Heart left ventricle (tissue), 13 donors: Measurements from ENCODE around the gene ARHGEF3.

ENCODE experiments used
- POLR2A ChIP-seq, 2 donors: fragments of 450-650 bp; IDR thresholded peaks; one replicate each; pipeline ENCODE4 v1.6.1; 2017; ENCODE audit warnings: antibody characterized with exemption in 2 of 2, mild to moderate bottlenecking in 2 of 2, moderate library complexity in 2 of 2
- TF ChIP-seq, protein P1 (sequence below), 12 donors: fragments of 200-600 bp; sonication (generic) in 4 of 12; IDR thresholded peaks; one replicate each; pipeline versions ENCODE4 v1.5.0 to v1.8.0; 2018 to 2022; ENCODE audit warnings: antibody characterized with exemption in 12 of 12, mild to moderate bottlenecking in 5 of 12
- donor health status: ischemic (EF 13 %, LVEDD 7.1; RV severe dilation, severe dysfunction).
- donor health status: DM: no; HTN: yes; CAD: no.
- donor health status: DM: no; HTN: no; CAD: no.
- donor health status: ischemic (EF 25% LVEDD 6.9; RV normal size, moderate dysfunction).
- donor health status: ischemic (EF 25% LVEDD 5.7; RV mildly dilated, moderate dysfunction).
- donor health status: ischemic (EF 35%, LVEDD 5.7; RV mildly dilated, moderate dysfunction).
- donor health status: nonischemic (EF 11% LVEDD 7.7; RV severe dilation, severe dysfunction).
- donor health status: DM: yes; HTN: yes; CAD: no.
- donor health status: PGD.
- donor health status: ischemic (EF 29% LVEDD 5.4; RV normal size, mild dysfunction).
- donor health status: nonischemic (EF 23%, LVEDD 6.1; RV moderate dilation, normal function).

DNA sequence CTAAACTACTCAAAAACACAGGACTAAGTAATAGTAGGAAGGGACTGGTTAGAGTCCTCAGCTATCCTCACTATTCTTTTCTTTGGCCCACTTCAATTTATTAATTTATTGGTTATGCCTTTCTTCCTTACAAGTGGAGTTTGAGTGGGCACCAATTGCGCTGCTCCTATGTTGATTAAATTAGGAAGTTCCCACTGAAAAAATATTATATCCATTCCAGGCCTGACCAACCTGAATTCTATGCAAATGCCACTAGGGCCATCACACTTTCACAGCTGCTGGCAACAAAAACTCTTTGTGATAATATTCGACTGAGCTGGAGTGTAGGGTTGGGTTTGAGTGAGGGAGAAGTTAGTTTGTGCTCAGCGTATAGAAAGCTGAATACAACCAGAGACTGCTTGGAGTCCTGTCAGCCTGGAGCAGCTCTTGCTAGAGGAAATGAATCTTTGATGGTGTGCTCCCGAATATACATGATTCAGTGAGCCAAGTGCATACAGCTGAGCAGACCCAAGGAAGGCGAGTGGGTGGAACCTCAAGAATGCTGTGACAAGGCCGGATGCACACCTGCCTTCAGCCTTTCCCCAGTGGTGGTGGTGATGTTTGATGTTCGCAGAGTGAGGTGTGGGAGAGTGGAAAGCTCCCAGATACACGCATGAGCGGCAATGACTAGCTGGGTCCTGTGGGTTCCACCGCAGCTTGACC is 1.5 kb downstream of the ARHGEF3 start:
- no peak for TF ChIP-seq POLR2A (IDR thresholded peaks at IDR 0.05)
- TF ChIP-seq, protein P1, sequence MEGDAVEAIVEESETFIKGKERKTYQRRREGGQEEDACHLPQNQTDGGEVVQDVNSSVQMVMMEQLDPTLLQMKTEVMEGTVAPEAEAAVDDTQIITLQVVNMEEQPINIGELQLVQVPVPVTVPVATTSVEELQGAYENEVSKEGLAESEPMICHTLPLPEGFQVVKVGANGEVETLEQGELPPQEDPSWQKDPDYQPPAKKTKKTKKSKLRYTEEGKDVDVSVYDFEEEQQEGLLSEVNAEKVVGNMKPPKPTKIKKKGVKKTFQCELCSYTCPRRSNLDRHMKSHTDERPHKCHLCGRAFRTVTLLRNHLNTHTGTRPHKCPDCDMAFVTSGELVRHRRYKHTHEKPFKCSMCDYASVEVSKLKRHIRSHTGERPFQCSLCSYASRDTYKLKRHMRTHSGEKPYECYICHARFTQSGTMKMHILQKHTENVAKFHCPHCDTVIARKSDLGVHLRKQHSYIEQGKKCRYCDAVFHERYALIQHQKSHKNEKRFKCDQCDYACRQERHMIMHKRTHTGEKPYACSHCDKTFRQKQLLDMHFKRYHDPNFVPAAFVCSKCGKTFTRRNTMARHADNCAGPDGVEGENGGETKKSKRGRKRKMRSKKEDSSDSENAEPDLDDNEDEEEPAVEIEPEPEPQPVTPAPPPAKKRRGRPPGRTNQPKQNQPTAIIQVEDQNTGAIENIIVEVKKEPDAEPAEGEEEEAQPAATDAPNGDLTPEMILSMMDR (IDR thresholded peaks at IDR 0.05), result no peak
